GM12878 (cell line): ENCODE measurements around the gene CBX8. TPM values are rescaled to one million over a fixed set of nuclear protein-coding genes. Genes with fewer than 3 reads are reported as not detected.

Source experiments
- ATAC-seq: fragments of 200-7000 bp; cut with Tn5 transposase; 3 replicates; pipeline ENCODE4 v1.9.1; 2020; ENCODE audit warnings: mild to moderate bottlenecking, moderate library complexity
- BruUV-seq: library from RNA; stranded (reverse); fragments of 400-500 nt; replicated peaks from 2 replicates; lab custom pipeline; 2021; lab: Mats Ljungman, UMichigan
- CTCF ChIA-PET: fragments of 300-600 bp; sonication (Branson Sonifier 250); formaldehyde crosslinking; extraction: SDS; loops from one replicate; lab custom pipeline; 2021; ENCODE audit warnings: inconsistent platforms; lab: Yijun Ruan, JAX
- POLR2A ChIA-PET: fragments of 350-600 bp; formaldehyde crosslinking; extraction: SDS; loops from one replicate; lab custom pipeline; 2021; ENCODE audit warnings: inconsistent platforms; lab: Charles Lee
- RAD21 ChIA-PET: fragments of 300-600 bp; sonication (Branson Sonifier 250); formaldehyde crosslinking; loops from one replicate; lab custom pipeline; 2023; ENCODE audit warnings: antibody characterized with exemption; ENCODE audit not compliant: unreplicated experiment; lab: Charles Lee
- SMC1A ChIA-PET: fragments of 300-600 bp; sonication (Branson Sonifier 250); formaldehyde crosslinking; loops from one replicate; lab custom pipeline; 2023; ENCODE audit not compliant: unreplicated experiment, uncharacterized antibody; lab: Charles Lee
- DNase-seq: peaks from one replicate; pipeline ENCODE4 v3.0.0-alpha.2; 2011; ENCODE audit warnings: low read depth, low spot score
- FAIRE-seq: peaks from 3 replicates; lab custom pipeline; 2011; peaks lifted over from hg19 to GRCh38; lab: Jason Lieb, UNC
- H2AFZ ChIP-seq: 2 replicates; pipeline ENCODE4 v1.6.0; 2011; ENCODE audit warnings: low read depth, low read length, control low read depth; ENCODE audit not compliant: control insufficient read depth
- H3K27ac ChIP-seq: 2 replicates; pipeline ENCODE4 v1.5.1; 2011; ENCODE audit warnings: control low read depth; ENCODE audit not compliant: control insufficient read depth, insufficient read depth
- H3K27me3 ChIP-seq, 2 experiments: replicated peaks in 1 of 2; 2 replicates each; pipeline versions ENCODE4 v1.6.0 to v1.6.1; 2011; ENCODE audit warnings: low read length in 1 of 2; ENCODE audit not compliant: control insufficient read depth in 2 of 2, insufficient read depth in 2 of 2
- H3K36me3 ChIP-seq, 2 experiments: 2 replicates each; pipeline ENCODE4 v1.5.1; 2011; ENCODE audit warnings: low read length in 1 of 2; ENCODE audit not compliant: control insufficient read depth in 2 of 2, insufficient read depth in 2 of 2
- H3K4me1 ChIP-seq: 2 replicates; pipeline ENCODE4 v1.6.1; 2011; ENCODE audit warnings: mild to moderate bottlenecking, low read length, moderate library complexity, mixed read lengths; ENCODE audit not compliant: control insufficient read depth, insufficient read depth
- H3K4me2 ChIP-seq: 2 replicates; pipeline ENCODE4 v1.6.0; 2011; ENCODE audit warnings: control low read depth; ENCODE audit not compliant: control insufficient read depth, insufficient read depth
- H3K4me3 ChIP-seq: fragments of 200-600 bp; sonication (generic); 2 replicates; pipeline ENCODE4 v1.5.1; 2016
- H3K79me2 ChIP-seq: 2 replicates; pipeline ENCODE4 v1.6.0; 2011; ENCODE audit warnings: low read length; ENCODE audit not compliant: control insufficient read depth, insufficient read depth
- H3K9ac ChIP-seq: 2 replicates; pipeline ENCODE4 v1.8.0; 2011; ENCODE audit warnings: low read length, control low read depth, mixed read lengths; ENCODE audit not compliant: control insufficient read depth, insufficient read depth
- H3K9me3 ChIP-seq: replicated peaks from 3 replicates; pipeline ENCODE4 v1.5.1; 2011; ENCODE audit warnings: mild to moderate bottlenecking, low read length; ENCODE audit not compliant: control insufficient read depth, insufficient read depth
- H4K20me1 ChIP-seq: 2 replicates; pipeline ENCODE4 v1.6.0; 2011; ENCODE audit not compliant: control insufficient read depth, insufficient read depth
- BACH1 ChIP-seq: fragments of 450-650 bp; IDR thresholded peaks from 2 replicates; pipeline ENCODE4 v1.6.1; 2017; ENCODE audit warnings: mild to moderate bottlenecking, borderline replicate concordance
- E4F1 ChIP-seq: fragments of 450-650 bp; IDR thresholded peaks from 2 replicates; pipeline ENCODE4 v1.6.1; 2018; ENCODE audit warnings: borderline replicate concordance, mild to moderate bottlenecking; ENCODE audit not compliant: partially characterized antibody
- MEF2A ChIP-seq: IDR thresholded peaks from 2 replicates; pipeline ENCODE4 v1.6.1; 2011; ENCODE audit warnings: low read depth, mild to moderate bottlenecking, low read length, moderate library complexity; ENCODE audit not compliant: insufficient read depth
- RELA ChIP-seq: fragments of 450-650 bp; IDR thresholded peaks from 2 replicates; pipeline ENCODE4 v1.8.0; 2014; ENCODE audit warnings: borderline replicate concordance; ENCODE audit not compliant: partially characterized antibody
- SREBF1 ChIP-seq: IDR thresholded peaks from 2 replicates; pipeline ENCODE4 v1.6.1; 2012; ENCODE audit warnings: mild to moderate bottlenecking, low read length
- TARDBP ChIP-seq: IDR thresholded peaks from 2 replicates; pipeline ENCODE4 v1.6.1; 2016; ENCODE audit warnings: borderline replicate concordance
- WGBS: methylation state at CpG from one replicate; pipeline ENCODE4 v1.1.6; 2016; ENCODE audit warnings: low lambda C conversion rate; ENCODE audit not compliant: insufficient replicate concordance, insufficient coverage; ENCODE audit errors: missing lambda C conversion rate; 5-methylcytosine and 5-hydroxymethylcytosine counted together
- in situ Hi-C: fragments of 300-500 bp; cut with MboI; formaldehyde crosslinking; loops from 9 replicates; pipeline ENCODE4 v1.14.3; 2018; ENCODE audit warnings: mixed read lengths
- intact Hi-C: fragments of 100-400 bp; cut with micrococcal nuclease; formaldehyde crosslinking; loops from one replicate; pipeline ENCODE4 v1.14.2; 2022; ENCODE audit not compliant: unreplicated experiment
- polyA plus RNA-seq, 11 experiments: library from polyadenylated mRNA; depleted of rRNA in 4 of 11; unstranded in 6 of 11; stranded (reverse) in 5 of 11; fragments of >200 nt; fragmentation: Nextera tagmentation in 4 of 11; fragmentation: Illumina TruSeq in 1 of 11; extraction: Ambion mirVana in 4 of 11; extraction: Trizol in 1 of 11; gene quantifications; 1 replicate in 1 of 11; 2 replicates in 10 of 11; pipeline versions ENCODE4 v1.2.1 to v1.2.3, GENCODE V29; 2011 to 2016; ENCODE audit warnings: inconsistent platforms in 2 of 11, missing spikeins in 2 of 11, low read depth in 1 of 11
- total RNA-seq, 4 experiments: library from RNA; depleted of rRNA in 3 of 4; stranded (reverse); fragments of >200 nt in 3 of 4; fragmentation: Illumina TruSeq in 1 of 4; extraction: Trizol in 1 of 4; gene quantifications; 2 replicates each; pipeline versions ENCODE4 v1.2.1 to v1.2.3, GENCODE V29; 2013 to 2021

CBX8 gene
- total and polyA plus RNA-seq, 10 of the 15 experiments (the other 5 are each of a cell fraction or from before 2014, with no cell fraction given) = 0.03 to 6.7 (median 1.9) TPM

- TF ChIP-seq RELA = no peak
- no peak for TF ChIP-seq TARDBP
- no peak for TF ChIP-seq E4F1
- TF ChIP-seq SREBF1 = no peak
Measured at GRCh38 chr17:79824893-79825579, 28.2 kb upstream of the CBX8 start (continued).

GRCh38 chr17:79824234-79824633 is 27.4 kb upstream of the CBX8 start:
- Histone ChIP-seq H3K27me3 (peaks cover 3 to 6% of the 10 kb centered on the region in 2 experiments; a peak in 3 of 4 replicates), H3K27ac (no peak overlapping the region), H3K4me1 (peaks cover 4% of the 10 kb centered on the region; the same call in 1 of the 2 replicates), H3K4me3 (no peak overlapping the region)
- no peak for FAIRE-seq
- SMC1A ChIA-PET = interaction anchor here (1.1 kb wide), 1 partner anchor 13 kb away, joined by 3 read pairs; no protein-coding TSS in a partner anchor
- RAD21 ChIA-PET = no interaction called here
- intact Hi-C loops = no loop called here
- CTCF ChIA-PET = interaction anchor here (1.7 kb wide), 1 partner anchor 15 kb away, joined by 5 read pairs; the partner anchor contains the start of gene CBX4
- TF ChIP-seq BACH1 = no peak
- no peak for TF ChIP-seq MEF2A
- TF ChIP-seq, all 136 proteins: peak for 0
- H4K20me1 ChIP-seq = no peaks in the 10 kb centered on the region; the same call in 1 of the 2 replicates
- H3K9me3 ChIP-seq = no peaks in the 10 kb centered on the region
- H3K9ac ChIP-seq = no peak overlapping the region
- no peak overlapping the region for H3K4me2 ChIP-seq
- POLR2A ChIA-PET = interaction anchor here (0.5 kb wide), 1 partner anchor 27 kb away, joined by 3 read pairs; the partner anchor contains the start of gene CBX8
- in situ Hi-C loops = no loop called here
- WGBS = 67% methylated on average over 13 of the region's 17 CpGs
- ATAC-seq = no peak
- BruUV-seq = no TSS peak
- no peak for DNase-seq
- H2AFZ ChIP-seq = no peak overlapping the region
- H3K36me3 ChIP-seq = no peaks in the 10 kb centered on the region
- no peaks in the 10 kb centered on the region for H3K79me2 ChIP-seq
